HepG2 (cell line): ENCODE measurements around the gene RRBP1. TPM values are rescaled to one million over a fixed set of nuclear protein-coding genes. Genes with fewer than 3 reads are reported as not detected.

ENCODE experiments used
- ADNP ChIP-seq: sonication (generic); formaldehyde crosslinking; IDR thresholded peaks from 2 replicates; pipeline ENCODE4 v1.4.0; 2020; ENCODE audit warnings: missing genetic modification reagents
- CBFB ChIP-seq: sonication (generic); formaldehyde crosslinking; IDR thresholded peaks from 2 replicates; pipeline ENCODE4 v1.4.0; 2020; ENCODE audit warnings: missing genetic modification reagents
- FOXJ3 ChIP-seq: sonication (generic); formaldehyde crosslinking; IDR thresholded peaks from 2 replicates; pipeline ENCODE4 v1.4.0; 2020; ENCODE audit warnings: missing genetic modification reagents, mild to moderate bottlenecking, borderline replicate concordance
- FOXO4 ChIP-seq: sonication (generic); formaldehyde crosslinking; conservative IDR thresholded peaks from 2 replicates; pipeline ENCODE4 v1.8.1; 2023; ENCODE audit warnings: missing genetic modification reagents
- GPN1 ChIP-seq: sonication (generic); formaldehyde crosslinking; IDR thresholded peaks from 2 replicates; pipeline ENCODE4 v1.5.1; 2020; ENCODE audit warnings: missing genetic modification reagents, borderline replicate concordance
- HOMEZ ChIP-seq: IDR thresholded peaks from 2 replicates; pipeline ENCODE4 v1.6.1; 2016; ENCODE audit warnings: low read depth
- JARID2 ChIP-seq: sonication (generic); formaldehyde crosslinking; IDR thresholded peaks from 2 replicates; pipeline ENCODE4 v1.8.1; 2023; ENCODE audit warnings: missing genetic modification reagents, inconsistent platforms; ENCODE audit not compliant: insufficient replicate concordance
- KAT7 ChIP-seq: IDR thresholded peaks from 2 replicates; pipeline ENCODE4 v1.6.1; 2018; ENCODE audit warnings: borderline replicate concordance, missing compliant biosample characterization
- KMT2A ChIP-seq: sonication (generic); formaldehyde crosslinking; IDR thresholded peaks from 2 replicates; pipeline ENCODE4 v1.4.0; 2020; ENCODE audit warnings: missing genetic modification reagents
- MXD4 ChIP-seq: IDR thresholded peaks from 2 replicates; pipeline ENCODE4 v1.6.1; 2016; ENCODE audit warnings: mild to moderate bottlenecking, missing biosample characterization, missing genetic modification reagents
- RBAK ChIP-seq: sonication (generic); formaldehyde crosslinking; IDR thresholded peaks from 2 replicates; pipeline ENCODE4 v1.5.1; 2020; ENCODE audit warnings: mild to moderate bottlenecking, missing genetic modification reagents
- SMC3 ChIP-seq: IDR thresholded peaks from 2 replicates; pipeline ENCODE4 v1.6.1; 2011; ENCODE audit warnings: low read length, improper control_type of control experiment
- SP140L ChIP-seq: sonication (generic); formaldehyde crosslinking; IDR thresholded peaks from 2 replicates; pipeline ENCODE4 v1.4.0; 2020; ENCODE audit warnings: missing genetic modification reagents, borderline replicate concordance
- TAF1 ChIP-seq: sonication (generic); formaldehyde crosslinking; IDR thresholded peaks from 2 replicates; pipeline ENCODE4 v1.4.0; 2020; ENCODE audit warnings: missing genetic modification reagents
- THYN1 ChIP-seq: sonication (generic); formaldehyde crosslinking; IDR thresholded peaks from 2 replicates; pipeline ENCODE4 v1.8.1; 2023; ENCODE audit warnings: low read depth, mild to moderate bottlenecking, moderate library complexity, missing genetic modification reagents, borderline replicate concordance
- ZC3H13 ChIP-seq: sonication (generic); formaldehyde crosslinking; IDR thresholded peaks from 2 replicates; pipeline ENCODE4 v1.8.1; 2023; ENCODE audit warnings: mild to moderate bottlenecking, missing genetic modification reagents, moderate library complexity
- ZMAT3 ChIP-seq: sonication (generic); formaldehyde crosslinking; conservative IDR thresholded peaks from 2 replicates; pipeline ENCODE4 v1.7.0; 2021; ENCODE audit warnings: missing genetic modification reagents
- ZNF143 ChIP-seq: sonication (generic); formaldehyde crosslinking; IDR thresholded peaks from 2 replicates; pipeline ENCODE4 v1.4.0; 2020; ENCODE audit warnings: missing genetic modification reagents
- ZNF432 ChIP-seq: sonication (generic); formaldehyde crosslinking; IDR thresholded peaks from 2 replicates; pipeline ENCODE4 v1.5.0; 2020; ENCODE audit warnings: missing genetic modification reagents, mild to moderate bottlenecking, borderline replicate concordance
- ZNF646 ChIP-seq: sonication (generic); formaldehyde crosslinking; IDR thresholded peaks from 2 replicates; pipeline ENCODE4 v1.9.0; 2021; ENCODE audit warnings: mild to moderate bottlenecking, missing genetic modification reagents
- ZNF768 ChIP-seq: sonication (generic); formaldehyde crosslinking; IDR thresholded peaks from 2 replicates; pipeline ENCODE4 v1.4.0; 2020; ENCODE audit warnings: missing genetic modification reagents
- ZNF780A ChIP-seq: sonication (generic); formaldehyde crosslinking; IDR thresholded peaks from 2 replicates; pipeline ENCODE4 v1.8.0; 2022; ENCODE audit warnings: mild to moderate bottlenecking, missing genetic modification reagents, moderate library complexity
- polyA plus RNA-seq, 8 experiments: library from polyadenylated mRNA; depleted of rRNA in 3 of 8; stranded (reverse) in 7 of 8; unstranded in 1 of 8; fragments of >200 nt; fragmentation: Illumina TruSeq in 4 of 8; extraction: Trizol in 4 of 8; gene quantifications; 2 replicates each; pipeline versions ENCODE4 v1.2.1 to v1.2.3, GENCODE V29; 2011 to 2016; ENCODE audit warnings: low read depth in 4 of 8, missing spikeins in 1 of 8, mixed read lengths in 1 of 8; ENCODE audit not compliant: insufficient read depth in 1 of 8
- total RNA-seq, 5 experiments: library from RNA; depleted of rRNA; stranded (reverse); fragments of >200 nt; fragmentation: Illumina TruSeq; extraction: Trizol; gene quantifications; 2 replicates each; pipeline ENCODE4 v1.2.3, GENCODE V29; 2016; ENCODE audit warnings: low read depth in 1 of 5

Gene RRBP1
- total and polyA plus RNA-seq, 2 of the 13 experiments (the other 11 are each of a cell fraction or from before 2014, with no cell fraction given) = 150 to 222 TPM

- TF ChIP-seq RBAK (peak; percentile 97), TAF1 (CRISPR knock-in tag) (no peak; the same call in 1 of the 2 replicates), ZNF780A (0 out of 2 replicates have a peak, but pooled peaks have one; percentile 76), HOMEZ (CRISPR knock-in tag) (peak; percentile 64), ZMAT3 (CRISPR knock-in tag) (peak; percentile 79; the same call in 1 of the 2 replicates), SMC3 (peak; percentile 5; the same call in 1 of the 2 replicates), ZNF768 (CRISPR knock-in tag) (no peak), ZNF646 (CRISPR knock-in tag) (peak; percentile 88), FOXJ3 (CRISPR knock-in tag) (peak; percentile 100), ADNP (CRISPR knock-in tag) (peak; percentile 45; the same call in 1 of the 2 replicates), FOXO4 (CRISPR knock-in tag) (peak; percentile 72; the same call in 1 of the 2 replicates), KMT2A (CRISPR knock-in tag) (peak; percentile 51; the same call in 1 of the 2 replicates), THYN1 (CRISPR knock-in tag) (no peak), ZNF143 (CRISPR knock-in tag) (peak; percentile 71), MXD4 (CRISPR knock-in tag) (peak; percentile 69; the same call in 1 of the 2 replicates), ZC3H13 (CRISPR knock-in tag) (no peak; the same call in 1 of the 2 replicates), SP140L (CRISPR knock-in tag) (peak; percentile 40; the same call in 1 of the 2 replicates), JARID2 (CRISPR knock-in tag) (no peak), GPN1 (no peak), ZNF432 (CRISPR knock-in tag) (no peak), CBFB (peak; percentile 99), KAT7 (no peak)
Measured at GRCh38 chr20:17721802-17722486, 39.9 kb upstream of the RRBP1 start (continued).
